H9 (cell line): ENCODE results near the gene OSM. TPM values are rescaled to one million over a fixed set of nuclear protein-coding genes. Genes with fewer than 3 reads are reported as not detected.

ENCODE experiments used
- DNase-seq: peaks from one replicate; pipeline ENCODE4 v3.0.0-alpha.2; 2017
- H2AFZ ChIP-seq: one replicate; pipeline ENCODE4 v1.6.1; 2013; ENCODE audit warnings: mild to moderate bottlenecking, low read length, control low read depth, moderate library complexity
- H2AK5ac ChIP-seq: 2 replicates; pipeline ENCODE4 v1.6.1; 2013; ENCODE audit warnings: low read length, control low read depth, mixed read lengths; ENCODE audit not compliant: insufficient read length
- H2BK120ac ChIP-seq: one replicate; pipeline ENCODE4 v1.6.1; 2013; ENCODE audit warnings: low read depth, mild to moderate bottlenecking, low read length, control low read depth, inconsistent platforms; ENCODE audit not compliant: poor library complexity, severe bottlenecking
- H2BK12ac ChIP-seq: 2 replicates; pipeline ENCODE4 v1.6.1; 2013; ENCODE audit warnings: low read length, control low read depth, mixed read lengths, low read depth; ENCODE audit not compliant: insufficient read length
- H2BK15ac ChIP-seq: 2 replicates; pipeline ENCODE4 v1.6.1; 2013; ENCODE audit warnings: low read depth, low read length, control low read depth
- H2BK20ac ChIP-seq: one replicate; pipeline ENCODE4 v1.6.1; 2013; ENCODE audit warnings: low read depth, mild to moderate bottlenecking, low read length, control low read depth, inconsistent platforms; ENCODE audit not compliant: poor library complexity, severe bottlenecking
- H2BK5ac ChIP-seq: 2 replicates; pipeline ENCODE4 v1.6.1; 2013; ENCODE audit warnings: low read length, control low read depth, mixed read lengths; ENCODE audit not compliant: insufficient read length
- H3K14ac ChIP-seq: 2 replicates; pipeline ENCODE4 v1.6.1; 2013; ENCODE audit warnings: low read length, control low read depth; ENCODE audit not compliant: insufficient read depth
- H3K18ac ChIP-seq: 2 replicates; pipeline ENCODE4 v1.6.1; 2013; ENCODE audit warnings: low read depth, mild to moderate bottlenecking, mixed read lengths, low read length, control low read depth; ENCODE audit not compliant: insufficient read length
- H3K23ac ChIP-seq: 2 replicates; pipeline ENCODE4 v1.6.1; 2013; ENCODE audit warnings: low read length, control low read depth, mixed read lengths, low read depth; ENCODE audit not compliant: insufficient read length
- H3K23me2 ChIP-seq: 2 replicates; pipeline ENCODE4 v1.6.1; 2013; ENCODE audit warnings: low read depth, mild to moderate bottlenecking, mixed read lengths, low read length, control low read depth; ENCODE audit not compliant: insufficient read length, poor library complexity, severe bottlenecking
- H3K27ac ChIP-seq: 2 replicates; pipeline ENCODE4 v1.5.1; 2013; ENCODE audit warnings: low read length, control low read depth, mixed read lengths, low read depth; ENCODE audit not compliant: insufficient read length
- H3K27me3 ChIP-seq: 2 replicates; pipeline ENCODE4 v1.6.1; 2013; ENCODE audit warnings: low read length, control low read depth, inconsistent platforms; ENCODE audit not compliant: insufficient read depth
- H3K4ac ChIP-seq: 2 replicates; pipeline ENCODE4 v1.6.1; 2013; ENCODE audit warnings: low read depth, mild to moderate bottlenecking, control low read depth, inconsistent platforms, low read length, moderate library complexity
- H3K4me1 ChIP-seq: 2 replicates; pipeline ENCODE4 v1.6.1; 2013; ENCODE audit warnings: low read length, control low read depth, inconsistent platforms; ENCODE audit not compliant: insufficient read depth
- H3K4me2 ChIP-seq: 2 replicates; pipeline ENCODE4 v1.6.1; 2013; ENCODE audit warnings: low read length, control low read depth, mixed read lengths; ENCODE audit not compliant: insufficient read length, insufficient read depth
- H3K56ac ChIP-seq: 2 replicates; pipeline ENCODE4 v1.6.1; 2013; ENCODE audit warnings: low read depth, mild to moderate bottlenecking, mixed read lengths, low read length, control low read depth; ENCODE audit not compliant: insufficient read length
- H3K79me1 ChIP-seq: 2 replicates; pipeline ENCODE4 v1.6.1; 2013; ENCODE audit warnings: low read depth, mild to moderate bottlenecking, moderate library complexity, low read length, control low read depth, inconsistent platforms; ENCODE audit not compliant: insufficient read depth, poor library complexity, severe bottlenecking
- H3K79me2 ChIP-seq: 2 replicates; pipeline ENCODE4 v1.6.1; 2013; ENCODE audit warnings: low read length, control low read depth, inconsistent platforms; ENCODE audit not compliant: insufficient read depth
- H3K9ac ChIP-seq: 2 replicates; pipeline ENCODE4 v1.6.1; 2013; ENCODE audit warnings: low read length, control low read depth, mixed read lengths; ENCODE audit not compliant: insufficient read length; ENCODE audit errors: extremely low read depth
- H3K9me3 ChIP-seq: one replicate; pipeline ENCODE4 v1.6.1; 2013; ENCODE audit warnings: low read depth, low read length, inconsistent platforms; ENCODE audit not compliant: control insufficient read depth
- H3T11ph ChIP-seq: one replicate; pipeline ENCODE4 v1.6.1; 2013; ENCODE audit warnings: mild to moderate bottlenecking, low read length, control low read depth, inconsistent platforms
- H4K20me1 ChIP-seq: one replicate; pipeline ENCODE4 v1.6.1; 2013; ENCODE audit not compliant: control insufficient read depth, insufficient read length, insufficient read depth
- H4K5ac ChIP-seq: 2 replicates; pipeline ENCODE4 v1.6.1; 2013; ENCODE audit warnings: low read depth, mild to moderate bottlenecking, mixed read lengths, low read length, control low read depth; ENCODE audit not compliant: insufficient read length
- H4K8ac ChIP-seq: replicated peaks from 2 replicates; pipeline ENCODE4 v1.6.1; 2013; ENCODE audit warnings: low read length, control low read depth, mixed read lengths, low read depth; ENCODE audit not compliant: insufficient read length
- H4K91ac ChIP-seq: 2 replicates; pipeline ENCODE4 v1.6.1; 2013; ENCODE audit warnings: low read depth, mild to moderate bottlenecking, moderate library complexity, mixed read lengths, low read length, control low read depth; ENCODE audit not compliant: insufficient read length
- H3K27ac Mint-ChIP-seq, 3 experiments: 2 replicates in 2 of 3; 3 replicates in 1 of 3; pipeline ENCODE4 v1.8.0; 2020 to 2021; ENCODE audit warnings: mixed read lengths in 3 of 3, mild to moderate bottlenecking in 1 of 3, moderate library complexity in 1 of 3
- H3K27me3 Mint-ChIP-seq: 2 replicates; pipeline ENCODE4 v1.8.0; 2021; ENCODE audit warnings: low read depth, mild to moderate bottlenecking, moderate library complexity, mixed read lengths
- H3K36me3 Mint-ChIP-seq, 3 experiments: 2 replicates in 2 of 3; 3 replicates in 1 of 3; pipeline ENCODE4 v1.8.0; 2020 to 2021; ENCODE audit warnings: low read depth in 3 of 3, mixed read lengths in 3 of 3; ENCODE audit not compliant: insufficient read depth in 1 of 3
- H3K4me1 Mint-ChIP-seq, 2 experiments: 2 replicates each; pipeline ENCODE4 v1.8.0; 2020; ENCODE audit warnings: mixed read lengths in 2 of 2
- H3K4me3 Mint-ChIP-seq, 2 experiments: 2 replicates in 1 of 2; 3 replicates in 1 of 2; pipeline ENCODE4 v1.8.0; 2020 to 2021; ENCODE audit warnings: mild to moderate bottlenecking in 2 of 2, mixed read lengths in 2 of 2, moderate library complexity in 1 of 2
- H3K9me3 Mint-ChIP-seq, 2 experiments: 2 replicates in 1 of 2; 3 replicates in 1 of 2; pipeline ENCODE4 v1.8.0; 2020; ENCODE audit warnings: mild to moderate bottlenecking in 2 of 2, mixed read lengths in 2 of 2, moderate library complexity in 1 of 2
- WGBS: extraction: QIAGEN DNeasy Blood & Tissue Kit; methylation state at CpG from one replicate; pipeline ENCODE4 v1.1.7; 2013; ENCODE audit warnings: missing lambda C conversion rate, low lambda C conversion rate, mixed read lengths; ENCODE audit not compliant: insufficient read length; ENCODE audit errors: extremely low coverage; 5-methylcytosine and 5-hydroxymethylcytosine counted together
- total RNA-seq: library from RNA; stranded (reverse); gene quantifications from 2 replicates; pipeline ENCODE4 v1.2.1, GENCODE V29; 2021
- TF ChIP-seq, protein P1 (sequence below): fragments of 200-600 bp; sonication (generic); conservative IDR thresholded peaks from 3 replicates; pipeline ENCODE4 v1.8.0; 2021; ENCODE audit warnings: antibody characterized with exemption, mild to moderate bottlenecking

Gene OSM
- total RNA-seq, 1 experiment from 2014 or later, result not detected

DNA sequence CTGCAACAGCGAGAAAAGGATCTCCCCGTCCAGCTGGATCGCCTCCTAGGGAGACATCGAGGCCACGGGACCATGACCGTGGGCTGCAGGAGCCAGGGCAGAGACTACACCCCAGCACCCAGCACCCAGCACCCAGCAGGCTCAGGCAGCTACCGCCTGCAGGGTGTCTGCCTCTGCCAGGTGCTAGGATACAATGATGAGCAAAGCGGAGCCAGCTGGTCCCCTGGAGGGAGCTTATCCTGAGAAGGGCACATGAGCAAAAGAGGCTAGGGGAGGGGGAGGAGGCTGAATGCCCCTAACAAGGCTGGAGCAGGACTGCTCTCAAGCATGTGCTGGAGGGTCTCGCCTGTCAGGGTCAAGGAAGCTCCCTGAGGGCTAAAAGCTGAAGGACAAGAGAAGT, 27.4 kb upstream of the OSM start:
- Mint-ChIP-seq H3K9me3 (peaks cover 0 to under 1% of the 10 kb centered on the region in 2 experiments; a peak in 1 of 5 replicates), H3K36me3 (peaks cover 4 to 12% (median 5%) of the 10 kb centered on the region in 3 experiments; a peak in 5 of 7 replicates), H3K27ac (peak overlapping the region in 2 of 3 experiments; percentile 49 to 55; a peak in 2 of 7 replicates), H3K4me3 (no peak overlapping the region), H3K27me3 (no peaks in the 10 kb centered on the region), H3K4me1 (peaks cover 2 to 10% of the 10 kb centered on the region in 2 experiments; a peak in 3 of 4 replicates)
- H3K79me2 ChIP-seq, result no peaks in the 10 kb centered on the region
- H2BK12ac ChIP-seq, result no peak overlapping the region
- H4K20me1 ChIP-seq, result no peaks in the 10 kb centered on the region
- no peak overlapping the region for H3K56ac ChIP-seq
- H3K18ac ChIP-seq, result no peak overlapping the region
- H3K23me2 ChIP-seq, result peaks cover 5% of the 10 kb centered on the region
- no peak overlapping the region for H3K14ac ChIP-seq
- H3K4me2 ChIP-seq, result no peak overlapping the region
- no peaks in the 10 kb centered on the region; the same call in 1 of the 2 replicates for H3K4me1 ChIP-seq
- no peak for DNase-seq
- no CpG with 5 or more reads among the region's 9 CpGs for WGBS
- H3K27me3 ChIP-seq, result no peaks in the 10 kb centered on the region
- no peak overlapping the region for H3K23ac ChIP-seq
- H3T11ph ChIP-seq, result no peak overlapping the region
- no peak overlapping the region for H2BK120ac ChIP-seq
- no peak overlapping the region for H3K27ac ChIP-seq
- H4K5ac ChIP-seq, result no peak overlapping the region
- no peaks in the 10 kb centered on the region for H3K9me3 ChIP-seq
- H2AK5ac ChIP-seq, result no peak overlapping the region
- TF ChIP-seq, protein P1, sequence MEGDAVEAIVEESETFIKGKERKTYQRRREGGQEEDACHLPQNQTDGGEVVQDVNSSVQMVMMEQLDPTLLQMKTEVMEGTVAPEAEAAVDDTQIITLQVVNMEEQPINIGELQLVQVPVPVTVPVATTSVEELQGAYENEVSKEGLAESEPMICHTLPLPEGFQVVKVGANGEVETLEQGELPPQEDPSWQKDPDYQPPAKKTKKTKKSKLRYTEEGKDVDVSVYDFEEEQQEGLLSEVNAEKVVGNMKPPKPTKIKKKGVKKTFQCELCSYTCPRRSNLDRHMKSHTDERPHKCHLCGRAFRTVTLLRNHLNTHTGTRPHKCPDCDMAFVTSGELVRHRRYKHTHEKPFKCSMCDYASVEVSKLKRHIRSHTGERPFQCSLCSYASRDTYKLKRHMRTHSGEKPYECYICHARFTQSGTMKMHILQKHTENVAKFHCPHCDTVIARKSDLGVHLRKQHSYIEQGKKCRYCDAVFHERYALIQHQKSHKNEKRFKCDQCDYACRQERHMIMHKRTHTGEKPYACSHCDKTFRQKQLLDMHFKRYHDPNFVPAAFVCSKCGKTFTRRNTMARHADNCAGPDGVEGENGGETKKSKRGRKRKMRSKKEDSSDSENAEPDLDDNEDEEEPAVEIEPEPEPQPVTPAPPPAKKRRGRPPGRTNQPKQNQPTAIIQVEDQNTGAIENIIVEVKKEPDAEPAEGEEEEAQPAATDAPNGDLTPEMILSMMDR, result no peak
- H3K9ac ChIP-seq, result no peak overlapping the region
- H3K79me1 ChIP-seq, result no peaks in the 10 kb centered on the region
- H4K8ac ChIP-seq, result no peak overlapping the region
- no peak overlapping the region for H2AFZ ChIP-seq
- H4K91ac ChIP-seq, result no peak overlapping the region
- H2BK5ac ChIP-seq, result no peak overlapping the region
- no peak overlapping the region for H2BK20ac ChIP-seq
- no peak overlapping the region for H3K4ac ChIP-seq
- H2BK15ac ChIP-seq, result no peak overlapping the region
